HFF-Myc (cell line): Measurements from ENCODE around the gene HMGB1.

ENCODE experiments used
- DNase-seq: peaks from one replicate; pipeline ENCODE4 v3.0.0-alpha.2; 2011; ENCODE audit warnings: low read depth; ENCODE audit errors: extremely low read depth
- H3K4me3 ChIP-seq: replicated peaks from 2 replicates; pipeline ENCODE4 v1.5.1; 2011; ENCODE audit warnings: low read depth, mild to moderate bottlenecking, control low read depth, low read length
- TF ChIP-seq, protein P1 (sequence below): IDR thresholded peaks from 2 replicates; pipeline ENCODE4 v1.5.1; 2012; ENCODE audit warnings: mild to moderate bottlenecking, low read depth, low read length, control low read depth; ENCODE audit errors: missing control alignments

HMGB1 gene

DNA sequence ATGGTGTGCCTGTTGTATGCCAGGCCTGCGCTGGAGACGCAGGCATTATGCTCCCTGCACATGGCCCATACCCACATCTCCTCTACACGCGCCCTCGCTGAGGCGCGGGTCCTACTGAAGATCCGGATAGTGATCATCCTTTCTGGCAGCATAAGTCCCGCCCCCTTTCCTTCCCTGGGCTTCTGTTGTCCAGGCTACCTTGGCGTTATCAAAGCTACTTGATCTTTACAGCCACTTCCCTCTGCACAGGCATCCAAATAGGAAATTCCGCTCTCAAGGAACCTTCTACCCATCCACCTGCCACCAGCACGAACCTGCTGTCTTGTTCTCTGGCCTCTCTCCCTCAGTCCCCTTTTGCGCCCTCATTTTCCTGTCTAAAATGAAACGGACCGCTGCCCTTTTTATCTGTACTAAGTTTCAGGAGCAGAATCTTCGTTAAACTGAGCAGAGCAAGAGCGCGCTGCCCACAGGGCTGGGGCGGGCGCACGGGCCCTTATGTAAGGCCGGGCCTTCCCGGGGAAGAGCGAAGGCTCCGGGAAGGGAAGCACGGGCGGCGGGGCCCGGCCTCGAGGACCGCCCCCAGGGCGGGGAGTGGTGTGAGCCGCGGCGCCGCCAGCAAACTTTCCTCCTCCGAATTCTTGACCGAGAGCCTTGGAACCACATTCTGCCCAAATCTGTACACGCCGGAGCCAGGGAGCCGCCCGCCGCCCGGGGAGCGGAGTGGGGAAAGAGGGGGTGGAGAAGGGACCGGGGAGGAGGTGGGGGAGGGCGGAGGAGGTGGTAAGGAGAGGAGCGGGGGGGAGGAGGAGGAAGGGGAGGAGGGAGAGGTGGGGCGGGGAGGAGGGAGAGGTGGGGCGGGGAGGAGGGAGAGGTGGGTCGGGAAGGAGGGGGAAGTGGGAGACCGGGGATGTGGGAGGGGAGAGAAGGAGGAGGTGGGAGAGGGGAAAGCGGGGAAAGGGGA is 44.4 kb downstream of the HMGB1 start:
- TF ChIP-seq, protein P1, sequence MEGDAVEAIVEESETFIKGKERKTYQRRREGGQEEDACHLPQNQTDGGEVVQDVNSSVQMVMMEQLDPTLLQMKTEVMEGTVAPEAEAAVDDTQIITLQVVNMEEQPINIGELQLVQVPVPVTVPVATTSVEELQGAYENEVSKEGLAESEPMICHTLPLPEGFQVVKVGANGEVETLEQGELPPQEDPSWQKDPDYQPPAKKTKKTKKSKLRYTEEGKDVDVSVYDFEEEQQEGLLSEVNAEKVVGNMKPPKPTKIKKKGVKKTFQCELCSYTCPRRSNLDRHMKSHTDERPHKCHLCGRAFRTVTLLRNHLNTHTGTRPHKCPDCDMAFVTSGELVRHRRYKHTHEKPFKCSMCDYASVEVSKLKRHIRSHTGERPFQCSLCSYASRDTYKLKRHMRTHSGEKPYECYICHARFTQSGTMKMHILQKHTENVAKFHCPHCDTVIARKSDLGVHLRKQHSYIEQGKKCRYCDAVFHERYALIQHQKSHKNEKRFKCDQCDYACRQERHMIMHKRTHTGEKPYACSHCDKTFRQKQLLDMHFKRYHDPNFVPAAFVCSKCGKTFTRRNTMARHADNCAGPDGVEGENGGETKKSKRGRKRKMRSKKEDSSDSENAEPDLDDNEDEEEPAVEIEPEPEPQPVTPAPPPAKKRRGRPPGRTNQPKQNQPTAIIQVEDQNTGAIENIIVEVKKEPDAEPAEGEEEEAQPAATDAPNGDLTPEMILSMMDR, result no peak
- no peak for DNase-seq
- H3K4me3 ChIP-seq, result peak overlapping the region; percentile 54

DNA sequence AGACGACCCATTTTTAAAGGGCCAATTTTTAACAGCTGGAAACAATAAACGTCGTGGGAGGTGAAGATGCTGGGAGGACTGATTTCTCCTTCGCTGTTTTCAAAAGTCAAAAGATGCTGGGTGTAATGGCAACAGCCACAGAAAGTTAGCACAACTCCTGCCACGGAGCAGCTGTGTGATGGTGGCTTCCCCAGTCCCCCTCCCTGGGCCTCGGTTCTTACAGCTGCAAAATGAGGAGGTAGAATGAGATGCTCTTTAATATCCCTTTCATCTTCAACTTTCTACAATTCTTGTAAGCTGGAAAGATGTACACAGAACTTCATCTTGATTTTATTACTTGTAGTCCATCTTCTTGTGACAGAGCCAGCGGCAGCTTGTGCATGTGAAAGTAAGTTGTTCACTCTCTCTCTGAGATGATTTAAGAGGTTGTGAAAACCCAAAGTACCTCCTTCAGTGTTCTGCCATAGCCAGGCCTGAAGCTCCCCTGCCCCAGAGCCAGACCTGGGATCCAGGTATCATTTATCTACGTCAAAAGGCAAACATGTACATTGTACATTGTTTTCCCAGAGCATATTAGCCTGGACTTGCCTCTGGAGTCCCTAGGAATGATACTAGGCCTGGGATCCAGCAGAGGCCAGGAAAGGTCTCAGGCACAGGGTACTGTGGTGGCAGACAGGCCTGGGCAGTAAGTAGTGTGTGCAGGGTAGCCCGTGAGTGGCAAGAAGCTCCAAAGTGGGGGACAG is 46.8 kb downstream of the HMGB1 start:
- H3K4me3 ChIP-seq, result no peak overlapping the region
- DNase-seq, result no peak
- TF ChIP-seq, protein P1, result no peak

DNA sequence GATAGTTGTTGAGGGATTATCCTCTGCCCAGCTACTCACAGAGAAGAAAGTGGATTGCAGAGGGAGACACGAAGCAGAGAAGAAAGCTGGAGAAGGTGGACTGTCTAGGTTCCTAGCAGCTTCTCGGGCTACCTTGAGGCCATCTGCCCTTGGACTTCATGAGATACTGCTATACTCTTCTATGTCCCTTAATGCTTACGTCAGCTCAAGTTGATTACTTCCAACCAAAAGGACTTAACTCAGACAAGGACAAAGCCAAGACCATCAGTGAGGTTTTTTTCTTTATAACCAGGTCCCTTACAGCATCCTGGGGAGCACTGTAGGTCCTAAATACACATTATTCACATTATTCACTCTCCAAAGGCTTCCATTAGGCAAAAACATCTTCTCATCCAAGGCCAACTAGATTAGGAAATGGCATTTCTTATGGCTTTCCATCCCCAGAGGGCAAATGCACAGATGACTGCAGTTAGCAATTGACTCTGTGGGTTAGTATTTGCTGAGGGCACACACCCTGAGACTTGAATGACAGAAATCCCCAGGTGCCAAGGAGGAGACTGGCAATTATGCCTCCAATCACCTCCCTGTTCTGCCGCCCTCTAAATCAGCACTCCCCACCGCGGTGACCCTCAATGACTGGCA is 47.5 kb downstream of the HMGB1 start:
- no peak for DNase-seq
- H3K4me3 ChIP-seq, result no peak overlapping the region
- TF ChIP-seq, protein P1, result no peak

DNA sequence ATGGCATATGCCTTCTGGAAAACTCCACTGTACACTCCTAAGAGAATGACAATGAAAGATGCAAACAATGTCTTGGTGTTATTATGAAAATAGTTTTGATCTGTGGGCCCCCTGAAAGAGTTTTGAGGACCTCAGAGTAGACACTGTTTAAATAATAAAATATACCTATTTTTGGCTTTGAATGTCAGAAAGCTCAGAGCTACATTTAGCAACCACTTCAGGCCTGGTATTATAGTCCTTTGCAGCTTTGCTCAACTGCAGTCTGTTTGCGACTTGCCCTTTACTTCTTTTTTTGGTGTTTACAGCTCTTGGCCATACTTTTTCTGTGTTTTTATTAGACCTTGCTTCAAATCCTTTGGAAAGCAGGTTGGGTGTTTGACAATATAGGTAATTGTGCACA is 49.3 kb downstream of the HMGB1 start:
- H3K4me3 ChIP-seq, result no peak overlapping the region
- TF ChIP-seq, protein P1, result no peak
- DNase-seq, result no peak

DNA sequence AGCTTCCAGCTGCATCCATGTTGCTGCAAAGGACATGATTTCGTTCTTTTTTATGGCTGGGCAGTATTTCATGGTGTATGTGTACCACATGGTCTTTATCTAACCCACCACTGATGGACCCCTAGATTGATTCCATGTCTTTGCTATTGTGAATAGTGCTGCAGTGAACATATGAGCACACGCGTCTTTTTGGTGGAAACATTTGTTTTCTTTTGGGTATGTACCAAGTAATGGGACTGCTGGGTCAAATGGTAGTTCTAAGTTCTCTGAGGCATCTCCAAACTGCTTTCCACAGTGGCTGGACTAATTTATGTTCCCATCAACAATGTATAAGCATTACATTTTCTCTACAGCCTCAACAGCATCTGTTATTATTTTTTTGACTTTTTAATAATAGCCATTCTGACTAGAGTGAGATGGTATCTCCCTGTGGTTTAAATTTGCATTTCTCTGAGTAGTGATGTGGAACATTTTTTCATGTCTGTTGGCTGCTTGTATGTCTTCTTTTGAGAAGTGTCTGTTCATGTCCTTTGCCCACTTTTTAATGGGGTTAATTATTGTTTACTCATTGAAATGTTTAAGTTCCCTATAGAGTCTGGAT is 50.2 kb downstream of the HMGB1 start:
- no peak for DNase-seq
- no peak overlapping the region for H3K4me3 ChIP-seq
- TF ChIP-seq, protein P1, result no peak

DNA sequence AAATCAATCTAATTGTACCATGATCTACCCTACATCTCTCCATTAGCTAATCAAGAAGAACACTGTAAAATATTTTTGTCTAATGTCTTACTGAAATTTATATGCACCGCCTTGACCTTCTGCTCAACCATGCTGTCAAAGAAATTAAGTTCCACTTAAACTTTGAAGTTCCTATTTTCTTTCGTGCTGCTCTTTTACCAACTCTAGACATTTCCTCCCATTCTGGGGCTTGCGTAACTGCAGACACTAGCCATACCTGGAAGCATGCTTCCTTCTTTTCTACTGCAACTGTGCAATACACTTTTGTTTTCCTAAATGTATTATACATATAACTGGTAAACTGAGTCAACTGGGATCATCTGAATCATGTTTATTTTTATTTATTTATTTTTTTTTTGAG is 51.9 kb downstream of the HMGB1 start:
- no peak for DNase-seq
- H3K4me3 ChIP-seq, result no peak overlapping the region
- TF ChIP-seq, protein P1, result no peak
